H1 (cell line): ENCODE results near the gene CCDC137. TPM values are rescaled to one million over a fixed set of nuclear protein-coding genes. Genes with fewer than 3 reads are reported as not detected.

ENCODE experiments used
- CTCF ChIA-PET: fragments of 300-600 bp; sonication (Branson Sonifier 250); formaldehyde crosslinking; loops from one replicate; lab custom pipeline; 2021; ENCODE audit not compliant: partially characterized antibody; lab: Charles Lee
- POLR2A ChIA-PET: fragments of 300-600 bp; sonication (Branson Sonifier 250); formaldehyde crosslinking; loops from one replicate; lab custom pipeline; 2021; ENCODE audit warnings: inconsistent platforms; ENCODE audit not compliant: partially characterized antibody; lab: Charles Lee
- DNase-seq, 2 experiments: peaks; one replicate each; pipeline versions ENCODE4 v3.0.0 to v3.0.0-alpha.2; 2010 to 2022; ENCODE audit warnings: low spot score in 2 of 2, low read depth in 1 of 2, mixed read lengths in 1 of 2
- FAIRE-seq: peaks from 2 replicates; lab custom pipeline; 2011; peaks lifted over from hg19 to GRCh38; lab: Jason Lieb, UNC
- H2AFZ ChIP-seq: 2 replicates; pipeline ENCODE4 v1.8.1; 2012; ENCODE audit warnings: low read length, inconsistent platforms
- H2AK5ac ChIP-seq: 2 replicates; pipeline ENCODE4 v1.6.1; 2013; ENCODE audit warnings: low read depth, low read length
- H2BK120ac ChIP-seq: replicated peaks from 2 replicates; pipeline ENCODE3; 2013; ENCODE audit warnings: low read depth, low read length, inconsistent platforms
- H2BK12ac ChIP-seq: 2 replicates; pipeline ENCODE4 v1.6.1; 2013; ENCODE audit warnings: low read depth, low read length
- H2BK15ac ChIP-seq: 2 replicates; pipeline ENCODE4 v1.6.1; 2013; ENCODE audit warnings: low read length
- H2BK20ac ChIP-seq: 2 replicates; pipeline ENCODE4 v1.6.1; 2013; ENCODE audit warnings: low read length
- H2BK5ac ChIP-seq: 2 replicates; pipeline ENCODE4 v1.6.1; 2013; ENCODE audit warnings: low read depth, low read length
- H3K14ac ChIP-seq: 2 replicates; pipeline ENCODE4 v1.6.1; 2013; ENCODE audit warnings: inconsistent platforms; ENCODE audit not compliant: insufficient read length
- H3K18ac ChIP-seq: 2 replicates; pipeline ENCODE4 v1.6.1; 2013; ENCODE audit warnings: low read length; ENCODE audit errors: extremely low read depth
- H3K23ac ChIP-seq: 2 replicates; pipeline ENCODE4 v1.6.1; 2013; ENCODE audit warnings: inconsistent platforms; ENCODE audit not compliant: insufficient read length
- H3K23me2 ChIP-seq: 2 replicates; pipeline ENCODE4 v1.6.1; 2013; ENCODE audit warnings: low read depth, low read length
- H3K27ac ChIP-seq: 2 replicates; pipeline ENCODE4 v1.6.1; 2011; ENCODE audit warnings: low read depth, low read length, inconsistent platforms
- H3K27me3 ChIP-seq, 4 experiments: replicated peaks in 1 of 4; 1 replicate in 1 of 4; 2 replicates in 3 of 4; pipeline versions ENCODE4 v1.6.1 to v1.8.1; 2011 to 2013; ENCODE audit warnings: low read length in 3 of 4, mild to moderate bottlenecking in 3 of 4, inconsistent platforms in 2 of 4, mixed read lengths in 2 of 4, moderate library complexity in 1 of 4; ENCODE audit not compliant: control insufficient read depth in 3 of 4, insufficient read depth in 3 of 4; ENCODE audit errors: extremely low read depth in 1 of 4
- H3K36me3 ChIP-seq, 4 experiments: 2 replicates each; pipeline versions ENCODE4 v1.6.1 to v1.8.1; 2011 to 2013; ENCODE audit warnings: mild to moderate bottlenecking in 4 of 4, low read length in 3 of 4, moderate library complexity in 2 of 4, control low read depth in 1 of 4, inconsistent platforms in 1 of 4; ENCODE audit not compliant: insufficient read depth in 4 of 4, control insufficient read depth in 2 of 4
- H3K4ac ChIP-seq: replicated peaks from 2 replicates; pipeline ENCODE3; 2013; ENCODE audit warnings: low read length, low read depth, mixed read lengths, inconsistent platforms; ENCODE audit not compliant: insufficient read length
- H3K4me1 ChIP-seq, 4 experiments: replicated peaks in 1 of 4; 1 replicate in 1 of 4; 2 replicates in 3 of 4; pipeline versions ENCODE4 v1.6.1 to v1.8.1; 2011 to 2013; ENCODE audit warnings: low read length in 3 of 4, inconsistent platforms in 2 of 4, mixed read lengths in 1 of 4; ENCODE audit not compliant: insufficient read depth in 4 of 4, control insufficient read depth in 3 of 4
- H3K4me2 ChIP-seq, 2 experiments: 2 replicates each; pipeline versions ENCODE4 v1.6.1 to v1.8.1; 2011 to 2013; ENCODE audit warnings: low read depth in 2 of 2, low read length in 2 of 2, control low read depth in 1 of 2, inconsistent platforms in 1 of 2, mild to moderate bottlenecking in 1 of 2; ENCODE audit not compliant: insufficient read depth in 1 of 2
- H3K4me3 ChIP-seq, 4 experiments: fragments of 200-600, 300-600 bp in 1 of 4; sonication (generic), shearing (Covaris generic), sonication (Bioruptor Twin) in 1 of 4; 2 replicates each; pipeline versions ENCODE4 v1.5.1 to v1.8.1; 2011 to 2016; ENCODE audit warnings: low read length in 4 of 4, low read depth in 3 of 4, control low read depth in 2 of 4, inconsistent platforms in 2 of 4, mild to moderate bottlenecking in 2 of 4, mixed read lengths in 1 of 4, moderate library complexity in 1 of 4; ENCODE audit not compliant: insufficient read depth in 2 of 4; ENCODE audit errors: extremely low read depth in 1 of 4
- H3K56ac ChIP-seq: replicated peaks from 2 replicates; pipeline ENCODE3; 2013; ENCODE audit warnings: low read depth, mild to moderate bottlenecking, mixed read lengths, low read length, inconsistent platforms; ENCODE audit not compliant: insufficient read length
- H3K79me1 ChIP-seq: 2 replicates; pipeline ENCODE4 v1.6.1; 2013; ENCODE audit warnings: low read depth, low read length, control low read depth
- H3K79me2 ChIP-seq, 2 experiments: 2 replicates each; pipeline versions ENCODE4 v1.6.1 to v1.8.1; 2012 to 2013; ENCODE audit warnings: low read length in 2 of 2, mild to moderate bottlenecking in 2 of 2, inconsistent platforms in 1 of 2; ENCODE audit not compliant: insufficient read depth in 2 of 2, control insufficient read depth in 1 of 2
- H3K9ac ChIP-seq, 4 experiments: replicated peaks in 1 of 4; 1 replicate in 1 of 4; 2 replicates in 3 of 4; pipeline versions ENCODE4 v1.6.1 to v1.8.1; 2011 to 2013; ENCODE audit warnings: low read depth in 3 of 4, low read length in 3 of 4, control low read depth in 2 of 4, mild to moderate bottlenecking in 2 of 4, moderate library complexity in 2 of 4, inconsistent platforms in 1 of 4; ENCODE audit errors: extremely low read depth in 1 of 4
- H3K9me3 ChIP-seq, 2 experiments: 2 replicates each; pipeline versions ENCODE4 v1.6.1 to v1.8.1; 2012 to 2013; ENCODE audit warnings: mild to moderate bottlenecking in 2 of 2, moderate library complexity in 2 of 2, control low read depth in 1 of 2, inconsistent platforms in 1 of 2, low read depth in 1 of 2, low read length in 1 of 2, mixed read lengths in 1 of 2; ENCODE audit not compliant: insufficient read depth in 2 of 2
- H4K20me1 ChIP-seq, 2 experiments: replicated peaks in 1 of 2; 2 replicates each; pipeline versions ENCODE3 to v1.8.1; 2011 to 2013; ENCODE audit warnings: inconsistent platforms in 2 of 2, low read length in 2 of 2, mild to moderate bottlenecking in 1 of 2; ENCODE audit not compliant: insufficient read depth in 2 of 2, control insufficient read depth in 1 of 2
- H4K5ac ChIP-seq: 2 replicates; pipeline ENCODE4 v1.6.1; 2013; ENCODE audit warnings: low read length, low read depth, mixed read lengths, inconsistent platforms; ENCODE audit not compliant: insufficient read length
- H4K8ac ChIP-seq: 2 replicates; pipeline ENCODE4 v1.8.0; 2013; ENCODE audit warnings: mild to moderate bottlenecking, moderate library complexity, low read length, inconsistent platforms; ENCODE audit not compliant: insufficient read depth; ENCODE audit errors: extremely low read depth
- H4K91ac ChIP-seq: replicated peaks from 2 replicates; pipeline ENCODE3; 2013; ENCODE audit warnings: low read length, mixed read lengths, inconsistent platforms; ENCODE audit not compliant: insufficient read length
- BACH1 ChIP-seq: IDR thresholded peaks from 2 replicates; pipeline ENCODE4 v1.6.1; 2012; ENCODE audit warnings: low read length, improper control_type of control experiment
- BRCA1 ChIP-seq: IDR thresholded peaks from 2 replicates; pipeline ENCODE4 v1.6.1; 2012; ENCODE audit warnings: low read depth, low read length, improper control_type of control experiment
- EP300 ChIP-seq, 2 experiments: IDR thresholded peaks; 1 replicate in 1 of 2; 2 replicates in 1 of 2; pipeline ENCODE4 v1.6.1; 2011 to 2012; ENCODE audit warnings: low read depth in 2 of 2, low read length in 2 of 2, mild to moderate bottlenecking in 2 of 2, borderline replicate concordance in 1 of 2, inconsistent platforms in 1 of 2, moderate library complexity in 1 of 2
- HDAC6 ChIP-seq: IDR thresholded peaks from one replicate; pipeline ENCODE4 v1.7.1; 2012; ENCODE audit warnings: low read depth, mild to moderate bottlenecking, inconsistent platforms, low read length, moderate library complexity
- JUND ChIP-seq: IDR thresholded peaks from 2 replicates; pipeline ENCODE4 v1.6.1; 2011; ENCODE audit warnings: mild to moderate bottlenecking, improper control_type of control experiment, low read length
- KDM5A ChIP-seq: fragments of 200-600 bp; IDR thresholded peaks from 2 replicates; pipeline ENCODE4 v1.7.1; 2012; ENCODE audit warnings: mild to moderate bottlenecking, low read length, inconsistent platforms, mixed read lengths
- PHF8 ChIP-seq: fragments of 200-600 bp; sonication (generic); conservative IDR thresholded peaks from 2 replicates; pipeline ENCODE4 v1.7.1; 2012; ENCODE audit warnings: low read depth, mild to moderate bottlenecking, inconsistent platforms, low read length, moderate library complexity
- POU5F1 ChIP-seq: IDR thresholded peaks from 2 replicates; pipeline ENCODE4 v1.6.1; 2011; ENCODE audit warnings: low read depth, mild to moderate bottlenecking, low read length, moderate library complexity
- RAD21 ChIP-seq, 2 experiments: IDR thresholded peaks in 1 of 2; conservative IDR thresholded peaks in 1 of 2; 2 replicates each; pipeline ENCODE4 v1.6.1; 2011; ENCODE audit warnings: low read depth in 2 of 2, low read length in 2 of 2, improper control_type of control experiment in 1 of 2, inconsistent platforms in 1 of 2, mild to moderate bottlenecking in 1 of 2, moderate library complexity in 1 of 2
- SAP30 ChIP-seq: fragments of 300-600 bp; sonication (generic); IDR thresholded peaks from 2 replicates; pipeline ENCODE4 v1.7.1; 2012; ENCODE audit warnings: low read length, moderate library complexity, mild to moderate bottlenecking, inconsistent platforms; ENCODE audit not compliant: insufficient read depth, insufficient replicate concordance
- SIRT6 ChIP-seq: IDR thresholded peaks from one replicate; pipeline ENCODE4 v1.7.1; 2012; ENCODE audit warnings: low read length, inconsistent platforms
- SP1 ChIP-seq: IDR thresholded peaks from 2 replicates; pipeline ENCODE4 v1.6.1; 2011; ENCODE audit warnings: low read depth, low read length
- WGBS, 2 experiments: shearing (Covaris generic) in 1 of 2; methylation state at CpG; one replicate each; pipeline versions ENCODE4 v1.1.6 to v1.1.7; 2013 to 2015; ENCODE audit warnings: low lambda C conversion rate in 2 of 2, mixed read lengths in 2 of 2, inconsistent platforms in 1 of 2, low coverage in 1 of 2, missing lambda C conversion rate in 1 of 2; ENCODE audit not compliant: insufficient replicate concordance in 2 of 2, insufficient coverage in 1 of 2, insufficient read length in 1 of 2; ENCODE audit errors: extremely low coverage in 1 of 2, missing lambda C conversion rate in 1 of 2; 5-methylcytosine and 5-hydroxymethylcytosine counted together
- polyA plus RNA-seq, 7 experiments: library from polyadenylated mRNA; depleted of rRNA in 3 of 7; stranded (reverse) in 5 of 7; unstranded in 2 of 7; fragments of >200 nt in 5 of 7; fragments of 200-250 nt in 2 of 7; gene quantifications; 1 replicate in 5 of 7; 2 replicates in 1 of 7; 4 replicates in 1 of 7; pipeline versions ENCODE4 v1.2.1 to v1.2.3, GENCODE V29; 2011 to 2013; ENCODE audit warnings: missing spikeins in 2 of 7, mixed read lengths in 2 of 7
- total RNA-seq: library from RNA; stranded (reverse); fragmentation: NEBNext Ultra II Directional; extraction: Animal tissue kit (Norgen Biotek cat#: 25700); gene quantifications from 2 replicates; pipeline ENCODE4 v1.2.1, GENCODE V29; 2021

Gene CCDC137
- total and polyA plus RNA-seq, 2 of the 8 experiments (the other 6 are each of a cell fraction or from before 2014, with no cell fraction given): 17.6 to 38.6 TPM

DNA sequence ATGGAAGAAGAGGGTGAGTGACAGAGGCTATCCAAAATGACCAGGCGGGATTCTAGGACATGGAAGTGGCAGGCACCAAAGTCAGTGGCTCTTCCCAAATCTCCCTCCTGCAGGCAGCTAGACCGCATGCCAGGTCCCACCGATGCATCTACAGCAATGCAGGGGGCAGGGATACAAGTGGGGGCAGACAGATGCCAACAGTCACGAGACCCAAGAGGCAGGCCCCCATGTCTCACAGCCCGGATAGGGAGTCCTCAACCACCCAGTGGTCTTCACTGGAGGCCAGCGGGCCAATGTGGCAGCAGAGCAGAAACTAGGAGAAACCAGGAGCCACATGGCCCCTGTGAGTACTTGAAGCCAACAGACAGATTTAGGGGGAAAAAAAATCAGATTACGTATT is 49.7 kb upstream of the CCDC137 start:
- H2BK5ac ChIP-seq: no peak overlapping the region
- H3K9ac ChIP-seq: no peak overlapping the region
- TF ChIP-seq RAD21 (IDR thresholded peaks at IDR 0.05 in 1 of 2, conservative IDR thresholded peaks at IDR 0.05 in 1 of 2; ENCODE audit: low read depth in 2 of 2, low read length in 2 of 2): no peak
- TF ChIP-seq JUND: no peak
- TF ChIP-seq SP1: no peak
- no peak for TF ChIP-seq HDAC6
- TF ChIP-seq SAP30: no peak
- TF ChIP-seq BACH1: no peak
- TF ChIP-seq SIRT6: no peak
- TF ChIP-seq PHF8: no peak
- no peak for TF ChIP-seq POU5F1
- no peak for TF ChIP-seq BRCA1
- TF ChIP-seq EP300 (IDR thresholded peaks at IDR 0.05; ENCODE audit: borderline replicate concordance in 1 of 2, low read depth in 2 of 2, low read length in 2 of 2): no peak
- no peak for TF ChIP-seq KDM5A
- H4K8ac ChIP-seq: no peak overlapping the region
- H3K4me1 ChIP-seq: no peaks in the 10 kb centered on the region
- no peak overlapping the region for H2BK20ac ChIP-seq
- no peak overlapping the region for H4K5ac ChIP-seq
- H3K27me3 ChIP-seq: no peaks in the 10 kb centered on the region
- no peak overlapping the region for H2AFZ ChIP-seq
- no peak overlapping the region for H3K23ac ChIP-seq
- H3K4ac ChIP-seq: no peak overlapping the region
- ChIA-PET CTCF (no interaction called here), POLR2A (no interaction called here)
- no peak overlapping the region for H3K4me2 ChIP-seq
- no peak overlapping the region for H2AK5ac ChIP-seq
- H3K18ac ChIP-seq: no peak overlapping the region
- H2BK12ac ChIP-seq: no peak overlapping the region
- no peak overlapping the region for H4K91ac ChIP-seq
- no peak overlapping the region for H3K14ac ChIP-seq
- DNase-seq (no peak), FAIRE-seq (no peak)
- H3K27ac ChIP-seq: no peak overlapping the region
- no peaks in the 10 kb centered on the region; a peak in 1 of 4 replicates for H3K9me3 ChIP-seq
- peaks cover 27 to 59% (median 44%) of the 10 kb centered on the region in 4 experiments for H3K36me3 ChIP-seq
- no peak overlapping the region for H3K4me3 ChIP-seq
- H2BK120ac ChIP-seq: no peak overlapping the region
- peaks cover 6 to 23% of the 10 kb centered on the region in 2 experiments for H4K20me1 ChIP-seq
- WGBS, 2 experiments: 93% methylated on average over 7 of the region's 7 CpGs; no CpG with 5 or more reads in 1 of the 2 experiments
- no peak overlapping the region for H3K56ac ChIP-seq
- no peaks in the 10 kb centered on the region for H3K23me2 ChIP-seq
- no peak overlapping the region for H2BK15ac ChIP-seq
- H3K79me1 ChIP-seq: peaks cover 22% of the 10 kb centered on the region
- H3K79me2 ChIP-seq: peaks cover 4 to 32% of the 10 kb centered on the region in 2 experiments; a peak in 3 of 4 replicates
